Liver (tissue), 9 donors: ENCODE measurements around the gene VPS72. TPM values are rescaled to one million over a fixed set of nuclear protein-coding genes. Genes with fewer than 3 reads are reported as not detected.

Experiments used
- DNase-seq: peaks from one replicate; pipeline ENCODE4 v3.0.0-alpha.2; 2017; ENCODE audit warnings: low spot score
- H3K27ac ChIP-seq, 2 donors: one replicate each; pipeline ENCODE4 v1.7.0; 2013; ENCODE audit warnings: inconsistent platforms in 2 of 2, low read length in 2 of 2, control low read depth in 1 of 2, low read depth in 1 of 2, mild to moderate bottlenecking in 1 of 2
- H3K27me3 ChIP-seq, 4 donors: one replicate each; pipeline versions ENCODE4 v1.6.1 to v1.7.0; 2013; ENCODE audit warnings: low read length in 3 of 4, inconsistent platforms in 1 of 4, mild to moderate bottlenecking in 1 of 4, moderate library complexity in 1 of 4; ENCODE audit not compliant: control insufficient read depth in 4 of 4, insufficient read depth in 4 of 4
- H3K36me3 ChIP-seq, 4 donors: one replicate each; pipeline versions ENCODE4 v1.6.1 to v1.7.0; 2013; ENCODE audit warnings: low read length in 3 of 4, mild to moderate bottlenecking in 3 of 4, low read depth in 1 of 4, moderate library complexity in 1 of 4; ENCODE audit not compliant: control insufficient read depth in 4 of 4, insufficient read depth in 3 of 4
- H3K4me1 ChIP-seq, 4 donors: one replicate each; pipeline versions ENCODE4 v1.6.1 to v1.7.0; 2013; ENCODE audit warnings: low read length in 3 of 4, mild to moderate bottlenecking in 3 of 4, moderate library complexity in 1 of 4; ENCODE audit not compliant: control insufficient read depth in 4 of 4, insufficient read depth in 4 of 4
- H3K4me3 ChIP-seq, 3 donors: one replicate each; pipeline versions ENCODE4 v1.6.1 to v1.7.0; 2013; ENCODE audit warnings: low read length in 3 of 3, control low read depth in 1 of 3, low read depth in 1 of 3, mild to moderate bottlenecking in 1 of 3
- H3K9ac ChIP-seq, 2 donors: one replicate each; pipeline ENCODE4 v1.7.0; 2013; ENCODE audit warnings: low read length in 2 of 2, mild to moderate bottlenecking in 2 of 2, moderate library complexity in 2 of 2, control low read depth in 1 of 2, low read depth in 1 of 2
- H3K9me3 ChIP-seq, 4 donors: one replicate each; pipeline versions ENCODE4 v1.6.1 to v1.7.0; 2013; ENCODE audit warnings: low read length in 3 of 4; ENCODE audit not compliant: control insufficient read depth in 4 of 4
- FOXA1 ChIP-seq: IDR thresholded peaks from 2 replicates; pipeline ENCODE4 v1.6.1; 2016; ENCODE audit warnings: antibody characterized with exemption
- FOXA2 ChIP-seq: IDR thresholded peaks from 2 replicates; pipeline ENCODE4 v1.6.1; 2016; ENCODE audit warnings: antibody characterized with exemption
- GABPA ChIP-seq, 2 donors: IDR thresholded peaks in 1 of 2; conservative IDR thresholded peaks in 1 of 2; 2 replicates each; pipeline ENCODE4 v1.6.1; 2016; ENCODE audit warnings: antibody characterized with exemption in 2 of 2, mild to moderate bottlenecking in 1 of 2, moderate library complexity in 1 of 2
- HNF4A ChIP-seq, 2 donors: conservative IDR thresholded peaks; 2 replicates each; pipeline ENCODE4 v1.6.1; 2016; ENCODE audit warnings: antibody characterized with exemption in 2 of 2, mild to moderate bottlenecking in 2 of 2
- JUND ChIP-seq, 2 donors: IDR thresholded peaks; 2 replicates each; pipeline ENCODE4 v1.6.1; 2016; ENCODE audit warnings: antibody characterized with exemption in 2 of 2
- NR2F2 ChIP-seq: IDR thresholded peaks from 2 replicates; pipeline ENCODE4 v1.6.1; 2016; ENCODE audit warnings: antibody characterized with exemption
- RAD21 ChIP-seq, 2 donors: IDR thresholded peaks; 2 replicates each; pipeline ENCODE4 v1.6.1; 2016; ENCODE audit warnings: antibody characterized with exemption in 2 of 2, mild to moderate bottlenecking in 2 of 2
- RXRA ChIP-seq, 2 donors: IDR thresholded peaks; 2 replicates each; pipeline ENCODE4 v1.6.1; 2017 to 2018; ENCODE audit warnings: antibody characterized with exemption in 2 of 2, mild to moderate bottlenecking in 1 of 2
- SP1 ChIP-seq: IDR thresholded peaks from 2 replicates; pipeline ENCODE4 v1.6.1; 2018; ENCODE audit warnings: antibody characterized with exemption, mild to moderate bottlenecking
- TAF1 ChIP-seq: conservative IDR thresholded peaks from 2 replicates; pipeline ENCODE4 v1.6.1; 2016; ENCODE audit warnings: antibody characterized with exemption, mild to moderate bottlenecking
- YY1 ChIP-seq: IDR thresholded peaks from 2 replicates; pipeline ENCODE4 v1.6.1; 2016; ENCODE audit warnings: antibody characterized with exemption, mild to moderate bottlenecking
- WGBS: extraction: QIAGEN DNeasy Blood & Tissue Kit; methylation state at CpG from one replicate; pipeline ENCODE4 v1.1.7; 2013; 5-methylcytosine and 5-hydroxymethylcytosine counted together
- polyA plus RNA-seq, 2 donors: library from polyadenylated mRNA; stranded (reverse) in 1 of 2; unstranded in 1 of 2; fragments of 200-250 nt in 1 of 2; fragments of >200 nt in 1 of 2; fragmentation: Nextera tagmentation in 1 of 2; extraction: Ambion mirVana in 1 of 2; gene quantifications; one replicate each; pipeline versions ENCODE4 v1.2.1 to v1.2.3, GENCODE V29; 2013 to 2015
- total RNA-seq, 2 donors: library from RNA; depleted of rRNA; stranded (reverse); fragments of >200 nt; gene quantifications; one replicate each; pipeline ENCODE4 v1.2.3, GENCODE V29; 2014
- TF ChIP-seq, protein P1 (sequence below): fragments of 150-350 bp; IDR thresholded peaks from 2 replicates; pipeline ENCODE4 v1.5.1; 2017; ENCODE audit warnings: improper control_type of control experiment, low read depth, low read length; ENCODE audit not compliant: missing input control
- TF ChIP-seq, protein P2 (sequence below): IDR thresholded peaks from 2 replicates; pipeline ENCODE4 v1.6.1; 2016; ENCODE audit warnings: antibody characterized with exemption
- TF ChIP-seq, protein P3 (sequence below): IDR thresholded peaks from 2 replicates; pipeline ENCODE4 v1.6.1; 2016; ENCODE audit warnings: antibody characterized with exemption
- TF ChIP-seq, protein P4 (sequence below): IDR thresholded peaks from 2 replicates; pipeline ENCODE4 v1.6.1; 2016; ENCODE audit warnings: antibody characterized with exemption, mild to moderate bottlenecking
- TF ChIP-seq, protein P5 (sequence below): IDR thresholded peaks from 2 replicates; pipeline ENCODE4 v1.6.1; 2016; ENCODE audit warnings: antibody characterized with exemption
- donor health status: healthy.
- donor health status: healthy.
- donor health status: healthy.
- donor health status: healthy.
- donor health status: healthy.

The VPS72 gene
- total and polyA plus RNA-seq, 4 donors: 10.7 to 16.0 (median 11.9) TPM

DNA sequence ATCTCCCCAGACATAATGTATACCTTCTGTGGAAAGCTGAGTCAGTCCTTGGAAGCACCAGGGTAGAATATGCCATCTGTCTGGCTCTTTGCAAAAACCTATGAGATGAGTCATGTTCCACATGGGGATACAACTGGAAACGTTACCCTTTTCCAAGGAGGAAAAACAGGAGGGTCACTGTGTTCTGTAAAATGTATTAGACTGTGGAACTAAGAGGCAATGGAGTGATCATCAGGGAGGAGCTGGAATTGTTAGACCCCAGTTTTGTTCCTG, 48.4 kb upstream of the VPS72 start:
- no peaks in the 10 kb centered on the region for H3K9me3 ChIP-seq
- DNase-seq: no peak
- no peak overlapping the region for H3K4me3 ChIP-seq
- TF ChIP-seq RAD21 (IDR thresholded peaks at IDR 0.05) (no peak), JUND (IDR thresholded peaks at IDR 0.05) (no peak), TAF1 (no peak), FOXA2 (no peak), FOXA1 (no peak), SP1 (no peak), GABPA (IDR thresholded peaks at IDR 0.05 in 1 of 2, conservative IDR thresholded peaks at IDR 0.05 in 1 of 2) (no peak), YY1 (no peak), NR2F2 (no peak), RXRA (IDR thresholded peaks at IDR 0.05) (no peak), HNF4A (conservative IDR thresholded peaks at IDR 0.05) (no peak)
- TF ChIP-seq, protein P1, sequence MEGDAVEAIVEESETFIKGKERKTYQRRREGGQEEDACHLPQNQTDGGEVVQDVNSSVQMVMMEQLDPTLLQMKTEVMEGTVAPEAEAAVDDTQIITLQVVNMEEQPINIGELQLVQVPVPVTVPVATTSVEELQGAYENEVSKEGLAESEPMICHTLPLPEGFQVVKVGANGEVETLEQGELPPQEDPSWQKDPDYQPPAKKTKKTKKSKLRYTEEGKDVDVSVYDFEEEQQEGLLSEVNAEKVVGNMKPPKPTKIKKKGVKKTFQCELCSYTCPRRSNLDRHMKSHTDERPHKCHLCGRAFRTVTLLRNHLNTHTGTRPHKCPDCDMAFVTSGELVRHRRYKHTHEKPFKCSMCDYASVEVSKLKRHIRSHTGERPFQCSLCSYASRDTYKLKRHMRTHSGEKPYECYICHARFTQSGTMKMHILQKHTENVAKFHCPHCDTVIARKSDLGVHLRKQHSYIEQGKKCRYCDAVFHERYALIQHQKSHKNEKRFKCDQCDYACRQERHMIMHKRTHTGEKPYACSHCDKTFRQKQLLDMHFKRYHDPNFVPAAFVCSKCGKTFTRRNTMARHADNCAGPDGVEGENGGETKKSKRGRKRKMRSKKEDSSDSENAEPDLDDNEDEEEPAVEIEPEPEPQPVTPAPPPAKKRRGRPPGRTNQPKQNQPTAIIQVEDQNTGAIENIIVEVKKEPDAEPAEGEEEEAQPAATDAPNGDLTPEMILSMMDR: no peak
- TF ChIP-seq, protein P2, sequence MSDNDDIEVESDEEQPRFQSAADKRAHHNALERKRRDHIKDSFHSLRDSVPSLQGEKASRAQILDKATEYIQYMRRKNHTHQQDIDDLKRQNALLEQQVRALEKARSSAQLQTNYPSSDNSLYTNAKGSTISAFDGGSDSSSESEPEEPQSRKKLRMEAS: no peak
- TF ChIP-seq, protein P3, sequence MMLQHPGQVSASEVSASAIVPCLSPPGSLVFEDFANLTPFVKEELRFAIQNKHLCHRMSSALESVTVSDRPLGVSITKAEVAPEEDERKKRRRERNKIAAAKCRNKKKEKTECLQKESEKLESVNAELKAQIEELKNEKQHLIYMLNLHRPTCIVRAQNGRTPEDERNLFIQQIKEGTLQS: no peak
- TF ChIP-seq, protein P4, sequence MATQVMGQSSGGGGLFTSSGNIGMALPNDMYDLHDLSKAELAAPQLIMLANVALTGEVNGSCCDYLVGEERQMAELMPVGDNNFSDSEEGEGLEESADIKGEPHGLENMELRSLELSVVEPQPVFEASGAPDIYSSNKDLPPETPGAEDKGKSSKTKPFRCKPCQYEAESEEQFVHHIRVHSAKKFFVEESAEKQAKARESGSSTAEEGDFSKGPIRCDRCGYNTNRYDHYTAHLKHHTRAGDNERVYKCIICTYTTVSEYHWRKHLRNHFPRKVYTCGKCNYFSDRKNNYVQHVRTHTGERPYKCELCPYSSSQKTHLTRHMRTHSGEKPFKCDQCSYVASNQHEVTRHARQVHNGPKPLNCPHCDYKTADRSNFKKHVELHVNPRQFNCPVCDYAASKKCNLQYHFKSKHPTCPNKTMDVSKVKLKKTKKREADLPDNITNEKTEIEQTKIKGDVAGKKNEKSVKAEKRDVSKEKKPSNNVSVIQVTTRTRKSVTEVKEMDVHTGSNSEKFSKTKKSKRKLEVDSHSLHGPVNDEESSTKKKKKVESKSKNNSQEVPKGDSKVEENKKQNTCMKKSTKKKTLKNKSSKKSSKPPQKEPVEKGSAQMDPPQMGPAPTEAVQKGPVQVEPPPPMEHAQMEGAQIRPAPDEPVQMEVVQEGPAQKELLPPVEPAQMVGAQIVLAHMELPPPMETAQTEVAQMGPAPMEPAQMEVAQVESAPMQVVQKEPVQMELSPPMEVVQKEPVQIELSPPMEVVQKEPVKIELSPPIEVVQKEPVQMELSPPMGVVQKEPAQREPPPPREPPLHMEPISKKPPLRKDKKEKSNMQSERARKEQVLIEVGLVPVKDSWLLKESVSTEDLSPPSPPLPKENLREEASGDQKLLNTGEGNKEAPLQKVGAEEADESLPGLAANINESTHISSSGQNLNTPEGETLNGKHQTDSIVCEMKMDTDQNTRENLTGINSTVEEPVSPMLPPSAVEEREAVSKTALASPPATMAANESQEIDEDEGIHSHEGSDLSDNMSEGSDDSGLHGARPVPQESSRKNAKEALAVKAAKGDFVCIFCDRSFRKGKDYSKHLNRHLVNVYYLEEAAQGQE: no peak
- TF ChIP-seq, protein P5, sequence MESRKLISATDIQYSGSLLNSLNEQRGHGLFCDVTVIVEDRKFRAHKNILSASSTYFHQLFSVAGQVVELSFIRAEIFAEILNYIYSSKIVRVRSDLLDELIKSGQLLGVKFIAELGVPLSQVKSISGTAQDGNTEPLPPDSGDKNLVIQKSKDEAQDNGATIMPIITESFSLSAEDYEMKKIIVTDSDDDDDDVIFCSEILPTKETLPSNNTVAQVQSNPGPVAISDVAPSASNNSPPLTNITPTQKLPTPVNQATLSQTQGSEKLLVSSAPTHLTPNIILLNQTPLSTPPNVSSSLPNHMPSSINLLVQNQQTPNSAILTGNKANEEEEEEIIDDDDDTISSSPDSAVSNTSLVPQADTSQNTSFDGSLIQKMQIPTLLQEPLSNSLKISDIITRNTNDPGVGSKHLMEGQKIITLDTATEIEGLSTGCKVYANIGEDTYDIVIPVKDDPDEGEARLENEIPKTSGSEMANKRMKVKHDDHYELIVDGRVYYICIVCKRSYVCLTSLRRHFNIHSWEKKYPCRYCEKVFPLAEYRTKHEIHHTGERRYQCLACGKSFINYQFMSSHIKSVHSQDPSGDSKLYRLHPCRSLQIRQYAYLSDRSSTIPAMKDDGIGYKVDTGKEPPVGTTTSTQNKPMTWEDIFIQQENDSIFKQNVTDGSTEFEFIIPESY: no peak
- H3K27me3 ChIP-seq: no peaks in the 10 kb centered on the region
- H3K36me3 ChIP-seq: peaks cover 27 to 89% (median 74%) of the 10 kb centered on the region in 4 donors
- no peak overlapping the region for H3K27ac ChIP-seq
- no peaks in the 10 kb centered on the region for H3K4me1 ChIP-seq
- no peak overlapping the region for H3K9ac ChIP-seq
- 85% methylated on average over 1 of the region's 1 CpG for WGBS
